Neural crest cell (in vitro differentiated cells): ENCODE results near the gene HSPA4L. TPM values are rescaled to one million over a fixed set of nuclear protein-coding genes. Genes with fewer than 3 reads are reported as not detected.

ENCODE experiments used
- DNase-seq: peaks from one replicate; pipeline ENCODE4 v3.0.0; 2021; ENCODE audit warnings: low read depth, mixed read lengths, low spot score
- H3K27ac Mint-ChIP-seq: one replicate; pipeline ENCODE4 v1.8.0; 2021; ENCODE audit warnings: mild to moderate bottlenecking, mixed read lengths; ENCODE audit not compliant: unreplicated experiment
- H3K27me3 Mint-ChIP-seq: 2 replicates; pipeline ENCODE4 v1.8.0; 2021; ENCODE audit warnings: low read depth, mild to moderate bottlenecking, mixed read lengths
- H3K36me3 Mint-ChIP-seq: 2 replicates; pipeline ENCODE4 v1.8.0; 2021; ENCODE audit warnings: low read depth, mild to moderate bottlenecking, mixed read lengths
- H3K4me1 Mint-ChIP-seq: 2 replicates; pipeline ENCODE4 v1.8.0; 2021; ENCODE audit warnings: mixed read lengths
- H3K4me3 Mint-ChIP-seq: one replicate; pipeline ENCODE4 v1.8.0; 2021; ENCODE audit warnings: mild to moderate bottlenecking, mixed read lengths
- H3K9me3 Mint-ChIP-seq: 2 replicates; pipeline ENCODE4 v1.8.0; 2021; ENCODE audit warnings: mixed read lengths
- total RNA-seq: library from RNA; stranded (reverse); gene quantifications from 2 replicates; pipeline ENCODE4 v1.2.1, GENCODE V29; 2021
- TF ChIP-seq, protein P1 (sequence below): fragments of 200-600 bp; sonication (generic); conservative IDR thresholded peaks from 2 replicates; pipeline ENCODE4 v1.5.0; 2021; ENCODE audit warnings: antibody characterized with exemption, mild to moderate bottlenecking

Gene HSPA4L
- total RNA-seq, 1 donor from 2014 or later: 7.7 TPM

DNA sequence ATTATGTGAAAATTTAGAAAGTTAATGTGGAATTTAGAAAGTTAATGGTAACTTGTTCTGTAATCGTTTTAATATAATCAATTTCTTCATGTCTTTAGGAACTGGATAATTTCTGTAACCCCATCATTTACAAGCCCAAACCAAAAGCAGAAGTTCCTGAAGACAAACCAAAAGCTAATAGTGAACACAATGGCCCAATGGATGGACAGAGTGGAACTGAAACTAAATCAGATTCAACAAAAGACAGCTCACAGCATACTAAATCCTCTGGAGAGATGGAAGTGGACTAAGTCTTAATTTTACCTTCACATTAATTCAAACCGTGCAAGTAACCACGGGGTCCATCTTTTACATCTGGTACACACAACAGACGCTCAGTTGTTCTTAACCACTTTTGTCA, 50.5 kb downstream of the HSPA4L start:
- Mint-ChIP-seq H3K9me3 (no peaks in the 10 kb centered on the region), H3K27ac (no peak overlapping the region), H3K4me1 (no peaks in the 10 kb centered on the region), H3K36me3 (peaks cover 2% of the 10 kb centered on the region), H3K27me3 (no peaks in the 10 kb centered on the region), H3K4me3 (no peak overlapping the region)
- DNase-seq: no peak
- TF ChIP-seq, protein P1, sequence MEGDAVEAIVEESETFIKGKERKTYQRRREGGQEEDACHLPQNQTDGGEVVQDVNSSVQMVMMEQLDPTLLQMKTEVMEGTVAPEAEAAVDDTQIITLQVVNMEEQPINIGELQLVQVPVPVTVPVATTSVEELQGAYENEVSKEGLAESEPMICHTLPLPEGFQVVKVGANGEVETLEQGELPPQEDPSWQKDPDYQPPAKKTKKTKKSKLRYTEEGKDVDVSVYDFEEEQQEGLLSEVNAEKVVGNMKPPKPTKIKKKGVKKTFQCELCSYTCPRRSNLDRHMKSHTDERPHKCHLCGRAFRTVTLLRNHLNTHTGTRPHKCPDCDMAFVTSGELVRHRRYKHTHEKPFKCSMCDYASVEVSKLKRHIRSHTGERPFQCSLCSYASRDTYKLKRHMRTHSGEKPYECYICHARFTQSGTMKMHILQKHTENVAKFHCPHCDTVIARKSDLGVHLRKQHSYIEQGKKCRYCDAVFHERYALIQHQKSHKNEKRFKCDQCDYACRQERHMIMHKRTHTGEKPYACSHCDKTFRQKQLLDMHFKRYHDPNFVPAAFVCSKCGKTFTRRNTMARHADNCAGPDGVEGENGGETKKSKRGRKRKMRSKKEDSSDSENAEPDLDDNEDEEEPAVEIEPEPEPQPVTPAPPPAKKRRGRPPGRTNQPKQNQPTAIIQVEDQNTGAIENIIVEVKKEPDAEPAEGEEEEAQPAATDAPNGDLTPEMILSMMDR: no peak

DNA sequence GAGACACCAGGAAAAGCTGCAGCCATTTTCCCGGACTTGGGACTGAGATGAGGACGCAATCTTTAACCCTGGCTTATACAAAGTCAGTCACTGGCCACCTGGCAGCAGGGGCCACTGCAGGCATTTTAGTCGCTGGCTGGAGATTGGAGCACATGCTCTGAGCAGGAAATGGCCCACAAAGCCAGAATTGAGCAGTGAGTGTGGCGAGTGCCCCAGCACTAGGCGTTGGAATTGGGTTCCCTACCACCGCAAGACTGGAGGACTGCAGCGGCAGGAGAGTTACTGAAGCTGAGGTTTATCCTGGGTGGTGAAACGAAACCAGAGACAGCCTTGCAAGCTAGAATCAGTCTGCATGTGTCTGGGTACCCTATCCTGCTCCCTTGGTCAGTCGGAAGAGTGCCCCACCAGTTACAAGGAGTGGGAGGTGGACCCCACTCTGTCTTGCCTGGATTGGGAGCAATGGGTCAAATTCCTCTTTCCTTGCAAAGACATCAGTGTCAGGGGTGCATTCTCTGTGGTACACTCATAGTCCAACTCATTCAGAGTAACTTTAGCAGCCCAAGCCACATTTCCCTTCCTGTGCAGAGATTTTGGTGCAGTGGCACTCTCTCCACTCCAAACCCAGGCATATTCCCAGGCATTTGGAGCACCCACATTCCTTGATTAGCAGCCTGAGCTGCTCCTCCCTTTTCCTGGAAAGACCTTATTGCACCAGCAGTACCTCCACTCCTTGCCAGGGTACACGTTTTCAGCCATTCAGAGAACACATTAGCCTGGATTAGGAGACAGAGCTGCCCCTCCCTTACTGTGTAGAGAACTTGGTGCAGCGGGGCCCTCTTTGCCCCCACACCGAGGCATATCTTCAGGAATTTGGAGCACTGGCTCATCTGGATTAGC, 61.8 kb downstream of the HSPA4L start:
- no peaks in the 10 kb centered on the region for H3K27me3 Mint-ChIP-seq
- H3K4me3 Mint-ChIP-seq: no peak overlapping the region
- TF ChIP-seq, protein P1: no peak
- H3K36me3 Mint-ChIP-seq: peaks cover 34% of the 10 kb centered on the region
- H3K4me1 Mint-ChIP-seq: no peaks in the 10 kb centered on the region
- peak overlapping the region; percentile 19 for H3K27ac Mint-ChIP-seq
- no peak for DNase-seq
- peaks cover 14% of the 10 kb centered on the region for H3K9me3 Mint-ChIP-seq

DNA sequence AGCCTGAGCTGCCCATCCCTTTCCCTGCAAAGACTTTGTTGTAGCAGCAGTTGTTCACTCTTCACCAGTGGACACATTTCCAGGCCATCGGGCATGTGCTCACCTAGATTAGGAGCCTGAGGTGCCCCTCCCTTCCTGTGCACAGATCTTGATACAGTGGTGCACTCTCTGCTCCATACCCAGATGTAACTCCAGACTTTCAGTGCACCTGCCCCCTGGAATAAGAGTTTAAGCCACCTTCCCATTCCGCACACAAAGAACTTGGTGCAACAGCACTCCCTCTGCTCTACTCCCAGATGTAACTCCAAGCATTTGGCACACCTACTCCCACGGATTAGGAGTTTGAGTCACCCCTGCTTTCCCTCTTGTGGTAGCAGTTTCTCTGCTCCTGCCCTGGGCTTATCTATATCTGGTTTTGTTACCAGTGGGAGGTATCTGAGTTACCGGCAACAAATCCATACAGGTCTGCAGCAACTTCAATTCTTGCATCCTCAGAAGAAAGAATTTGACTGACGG, 62.5 kb downstream of the HSPA4L start:
- Mint-ChIP-seq H3K27ac (no peak overlapping the region), H3K36me3 (peaks cover 38% of the 10 kb centered on the region), H3K4me3 (no peak overlapping the region), H3K27me3 (no peaks in the 10 kb centered on the region), H3K4me1 (no peaks in the 10 kb centered on the region), H3K9me3 (peaks cover 18% of the 10 kb centered on the region)
- no peak for DNase-seq
- TF ChIP-seq, protein P1: no peak

DNA sequence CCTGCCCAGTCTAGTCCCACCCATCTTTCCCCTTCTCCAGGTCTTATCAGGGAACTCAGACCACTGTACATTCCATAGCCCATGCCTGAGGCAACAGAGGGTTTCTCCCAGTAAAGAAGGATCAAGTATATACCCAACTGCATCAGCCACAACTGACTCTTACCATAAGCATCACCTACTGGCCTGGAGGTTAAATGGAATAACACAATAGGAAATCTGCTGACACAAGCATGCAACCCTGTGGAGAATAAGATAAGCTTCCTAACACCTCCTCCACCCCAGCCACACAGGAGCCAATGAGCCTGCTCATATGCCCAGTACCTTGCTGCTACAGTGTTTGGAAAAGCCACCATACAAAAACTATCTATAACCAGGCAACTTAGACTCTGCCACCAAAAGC, 63.9 kb downstream of the HSPA4L start:
- no peak overlapping the region for H3K27ac Mint-ChIP-seq

DNA sequence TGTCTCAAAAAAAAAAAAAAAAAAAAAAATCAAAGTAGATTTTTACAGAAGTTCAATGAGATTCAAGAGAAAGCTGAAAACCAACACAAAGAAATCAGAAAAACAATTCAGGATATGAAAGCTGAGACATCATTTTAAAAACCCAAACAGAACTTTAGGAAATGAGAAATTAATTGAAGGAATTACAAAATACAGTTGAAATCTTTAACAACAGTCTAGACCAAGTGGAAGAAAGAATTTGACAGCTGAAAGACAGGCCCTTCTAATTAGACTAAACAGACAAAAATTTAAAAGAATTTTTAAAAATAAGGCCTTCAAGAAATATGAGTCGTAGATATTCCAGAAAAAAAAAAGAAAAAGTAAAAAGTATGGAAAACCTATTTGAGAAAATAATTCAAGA, 64.6 kb downstream of the HSPA4L start:
- Mint-ChIP-seq H3K27ac (no peak overlapping the region), H3K36me3 (peaks cover 52% of the 10 kb centered on the region), H3K4me1 (no peaks in the 10 kb centered on the region), H3K27me3 (no peaks in the 10 kb centered on the region), H3K4me3 (no peak overlapping the region), H3K9me3 (peaks cover 30% of the 10 kb centered on the region)
- TF ChIP-seq, protein P1: no peak
- DNase-seq: no peak

More for the DNA sequence above, 63.9 kb downstream of the HSPA4L start:
- H3K4me1 Mint-ChIP-seq: no peaks in the 10 kb centered on the region
- H3K9me3 Mint-ChIP-seq: peaks cover 26% of the 10 kb centered on the region
- peaks cover 47% of the 10 kb centered on the region for H3K36me3 Mint-ChIP-seq
- no peak overlapping the region for H3K4me3 Mint-ChIP-seq
- H3K27me3 Mint-ChIP-seq: no peaks in the 10 kb centered on the region
- no peak for DNase-seq
- TF ChIP-seq, protein P1: no peak
